NCI-H82 treated with DMSO at 0.1 percent for 48 hours (cell line): ENCODE data around the gene TBCE.
"Not testable (repeated sequence)": the region's sequence is repeated elsewhere in the genome, so short reads cannot be mapped to it uniquely, and the experiment has no call there.

Source experiments
- DNase-seq: peaks from one replicate; lab custom pipeline; 2025; ENCODE audit not compliant: unreplicated experiment; lab: John Stamatoyannopoulos, UW

TBCE gene

DNA sequence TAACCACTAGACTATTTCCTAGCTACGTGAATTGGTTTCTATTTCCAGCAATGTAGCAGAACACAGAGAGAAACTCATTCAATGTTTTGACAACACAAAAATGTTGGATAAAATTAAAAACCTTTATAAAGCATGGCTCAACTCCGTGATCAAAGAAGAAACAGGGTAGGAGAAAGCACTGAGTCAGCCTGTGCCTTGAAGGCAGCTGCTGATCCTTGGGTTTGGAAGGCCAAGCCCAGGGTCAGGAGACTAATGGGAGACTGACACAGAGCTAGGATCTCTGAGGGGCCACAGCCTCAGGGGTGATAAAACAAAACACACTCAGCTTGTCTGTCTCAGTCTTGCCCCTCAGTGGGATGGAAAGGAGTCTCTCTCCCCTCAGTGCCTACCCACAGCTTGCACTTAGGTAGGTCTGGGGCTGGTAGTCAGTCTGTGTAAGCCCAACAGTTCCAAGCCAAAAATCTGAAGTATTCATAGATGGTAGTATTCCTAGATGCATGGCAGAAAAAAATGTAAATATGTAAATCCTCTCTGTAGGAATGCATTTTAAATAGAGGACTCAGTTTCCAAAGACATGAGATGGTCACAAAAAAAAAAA is 83.8 kb downstream of the TBCE start:
- DNase-seq = no peak

- no peak for DNase-seq
These were observed 86.8 kb downstream of the TBCE start for GRCh38 chr1:235454021-235454420.

GRCh38 chr1:235455097-235455496 is 87.9 kb downstream of the TBCE start:
- no peak for DNase-seq

DNA sequence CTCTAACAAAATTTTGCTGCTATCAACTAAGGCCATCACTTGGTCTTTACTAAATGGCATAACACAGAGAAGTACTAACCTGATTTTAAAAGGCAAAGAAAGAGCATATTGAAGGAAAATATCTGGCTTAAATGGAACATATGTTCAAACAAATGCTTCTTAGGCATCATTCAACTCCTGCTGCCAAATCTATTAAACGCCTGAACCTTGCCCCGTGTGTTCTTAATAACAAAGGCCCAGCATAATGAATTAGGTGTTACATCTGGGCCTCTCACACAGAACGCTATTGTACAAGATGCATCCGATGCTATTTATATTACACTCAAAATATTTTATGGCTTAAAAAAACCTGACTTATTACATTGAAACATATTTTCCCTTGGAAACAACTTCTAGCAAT is 88.6 kb downstream of the TBCE start:
- DNase-seq = peak; percentile 22

DNA sequence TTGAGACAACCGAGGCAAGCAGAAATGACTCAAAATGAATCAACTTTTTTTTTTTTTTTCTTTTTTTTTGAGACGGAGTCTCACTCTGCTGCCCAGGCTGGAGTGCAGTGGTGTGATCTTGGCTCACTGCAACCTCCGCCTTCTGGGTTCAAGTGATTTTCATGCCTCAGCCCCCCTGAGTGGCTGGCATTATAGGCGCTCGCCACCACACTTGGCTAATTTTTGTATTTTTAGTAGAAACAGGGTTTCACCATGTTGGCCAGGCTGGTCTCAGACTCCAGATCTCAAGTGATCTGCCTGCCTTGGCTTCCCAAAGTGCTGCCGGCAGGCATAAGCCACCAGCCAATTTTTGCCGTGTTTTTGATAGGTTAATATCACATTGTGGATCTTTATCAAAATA is 90.6 kb downstream of the TBCE start:
- DNase-seq = not testable (repeated sequence)

DNA sequence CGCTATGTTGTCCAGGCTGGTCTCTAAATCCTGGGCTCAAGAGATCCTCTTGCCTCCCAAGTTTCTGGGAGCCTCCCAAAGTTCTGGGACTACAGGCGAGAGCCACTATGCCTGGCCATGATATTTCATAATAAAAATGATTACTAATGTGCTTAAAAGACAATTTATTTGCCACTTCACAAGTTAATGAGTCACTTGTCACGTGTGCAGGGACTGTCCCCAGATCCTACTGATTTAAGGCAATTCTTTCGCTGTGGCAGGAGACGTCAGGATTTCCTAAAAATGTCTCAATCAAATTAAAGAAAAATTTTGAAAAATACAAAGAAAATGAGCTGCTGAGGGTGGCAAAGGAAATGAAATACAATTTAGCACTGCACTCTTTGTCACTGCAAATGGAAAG is 93.5 kb downstream of the TBCE start:
- DNase-seq = no peak

DNA sequence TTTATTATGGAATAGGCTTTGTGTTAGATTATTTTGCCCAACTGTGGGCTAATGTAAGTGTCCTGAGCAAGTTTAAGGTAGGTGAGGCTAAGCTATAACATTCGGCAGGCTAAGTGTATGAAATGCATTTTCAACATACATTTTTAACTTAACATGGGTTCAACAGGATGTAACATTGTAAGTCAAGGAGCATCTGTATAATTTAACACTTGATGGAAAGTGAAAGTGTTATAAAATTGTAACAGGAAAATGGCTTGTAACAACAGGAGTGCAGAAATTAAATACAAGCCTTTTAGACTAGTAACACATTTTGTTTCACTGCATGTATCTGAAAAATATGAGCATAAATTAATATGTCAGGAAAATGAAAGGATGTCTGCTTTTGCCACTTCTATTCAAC is 94.7 kb downstream of the TBCE start:
- no peak for DNase-seq

GRCh38 chr1:235462832-235463231 is 95.6 kb downstream of the TBCE start:
- not testable (repeated sequence) for DNase-seq

DNA sequence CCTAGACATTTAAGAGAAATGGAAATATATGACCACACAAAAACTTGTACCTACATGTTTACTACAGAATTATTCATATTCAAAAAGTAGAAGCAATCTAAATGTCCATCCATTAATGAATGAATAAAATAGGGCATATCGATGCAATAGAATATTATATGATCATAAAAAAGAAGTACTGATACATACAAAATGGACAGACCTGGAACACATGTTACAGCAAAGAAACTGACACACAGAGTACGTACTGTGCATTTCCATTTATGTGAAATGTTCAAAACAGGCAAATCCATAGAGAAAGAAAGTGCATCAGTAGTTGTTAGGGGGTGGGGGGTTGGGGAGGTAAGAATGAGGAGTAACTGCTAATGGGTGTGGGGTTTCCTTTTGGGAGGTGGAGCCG is 97.8 kb downstream of the TBCE start:
- no peak for DNase-seq

DNA sequence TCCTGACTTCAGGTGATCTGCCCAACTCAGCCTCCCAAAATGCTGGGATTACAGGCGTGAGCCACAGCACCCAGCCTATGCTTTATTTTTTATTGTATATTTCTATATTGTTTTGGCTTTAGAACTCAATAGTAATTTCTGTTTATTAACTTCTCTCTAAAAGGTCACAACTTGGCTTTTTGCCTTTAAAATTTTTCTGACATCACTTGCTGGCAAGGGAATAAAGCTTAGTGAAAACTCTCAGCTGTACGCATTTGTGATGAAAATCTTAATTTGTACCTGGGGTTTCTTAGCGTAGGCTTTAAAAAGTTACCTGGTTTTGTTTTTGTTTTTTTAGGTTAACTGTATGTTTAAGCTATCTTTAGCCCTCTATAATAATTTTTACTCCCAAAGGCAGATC is 100.8 kb downstream of the TBCE start:
- DNase-seq = no peak

DNA sequence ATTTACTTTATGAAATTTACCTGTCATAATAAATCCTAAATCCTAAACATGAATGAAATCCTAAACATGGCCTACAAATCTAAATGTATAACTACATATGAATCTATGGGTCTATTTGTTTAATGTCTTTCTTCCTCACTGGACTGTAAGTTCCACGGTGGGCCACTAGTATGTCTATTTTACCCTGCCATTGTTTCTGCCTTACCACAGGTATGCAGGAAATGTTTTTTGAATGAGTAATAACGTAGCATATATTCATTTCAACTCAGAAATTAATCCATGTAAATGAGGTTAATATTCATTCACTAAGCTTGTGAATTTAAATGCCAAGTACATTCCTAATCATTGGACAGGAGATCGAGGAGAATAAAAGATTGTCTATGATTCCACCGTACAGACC is 101.7 kb downstream of the TBCE start:
- no peak for DNase-seq

DNA sequence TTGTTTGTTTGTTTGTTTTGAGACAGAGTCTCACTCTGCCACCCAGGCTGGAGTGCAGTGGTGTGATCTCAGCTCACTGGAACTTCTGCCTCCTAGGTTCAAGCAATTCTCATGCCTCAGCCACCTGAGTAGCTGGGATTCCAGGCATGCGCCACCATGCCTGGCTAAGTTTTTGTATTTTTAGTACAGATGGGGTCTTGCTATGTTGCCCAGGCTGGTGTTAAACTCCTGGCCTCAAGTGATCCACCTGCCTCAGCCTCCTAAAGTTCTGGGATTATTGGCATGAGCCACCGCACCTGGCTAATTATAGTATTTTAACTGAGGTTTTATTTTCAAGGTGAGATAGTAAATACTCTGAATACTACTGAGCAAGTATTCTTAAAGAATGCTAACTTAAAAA is 102.7 kb downstream of the TBCE start:
- not testable (repeated sequence) for DNase-seq

DNA sequence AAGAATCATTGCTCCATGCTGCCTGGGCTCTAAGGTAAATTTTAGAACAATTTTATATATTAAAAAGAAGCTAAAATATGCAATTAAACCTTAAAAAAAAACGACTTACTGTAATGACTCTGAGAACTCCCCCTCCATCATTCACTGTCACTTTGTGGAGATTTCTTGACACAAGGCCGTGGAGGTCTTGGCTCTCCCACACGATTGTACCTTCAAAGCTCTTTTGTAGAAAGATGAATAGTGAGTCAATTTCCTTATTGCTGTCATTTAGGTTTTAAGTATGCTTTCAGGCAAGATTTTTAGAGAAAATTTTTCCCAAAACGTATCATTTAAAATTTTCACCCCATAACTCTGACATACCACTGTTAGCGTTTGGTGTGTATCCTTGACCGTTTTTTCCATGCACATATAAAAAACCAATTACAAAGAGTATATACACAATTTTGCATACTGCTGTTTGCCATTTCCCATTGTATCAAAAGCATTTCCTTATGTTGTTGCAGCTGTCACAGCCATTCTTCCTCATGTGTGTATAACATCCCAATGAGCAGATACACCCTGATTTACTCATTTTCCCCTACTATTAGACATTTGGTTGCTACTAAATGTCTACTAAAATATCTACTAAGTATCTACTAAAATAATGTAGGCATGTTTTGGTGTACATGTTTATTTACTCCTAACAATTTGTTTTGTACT is 103.7 kb downstream of the TBCE start:
- no peak for DNase-seq

- no peak for DNase-seq
These were observed 106.6 kb downstream of the TBCE start for GRCh38 chr1:235473806-235474205.

- no peak for DNase-seq
These were observed 115.9 kb downstream of the TBCE start for GRCh38 chr1:235483090-235483489.

GRCh38 chr1:235485558-235485957 is 118.3 kb downstream of the TBCE start:
- DNase-seq = no peak

GRCh38 chr1:235486321-235486720 is 119.1 kb downstream of the TBCE start:
- no peak for DNase-seq

GRCh38 chr1:235491644-235492043 is 124.4 kb downstream of the TBCE start:
- DNase-seq = no peak

DNA sequence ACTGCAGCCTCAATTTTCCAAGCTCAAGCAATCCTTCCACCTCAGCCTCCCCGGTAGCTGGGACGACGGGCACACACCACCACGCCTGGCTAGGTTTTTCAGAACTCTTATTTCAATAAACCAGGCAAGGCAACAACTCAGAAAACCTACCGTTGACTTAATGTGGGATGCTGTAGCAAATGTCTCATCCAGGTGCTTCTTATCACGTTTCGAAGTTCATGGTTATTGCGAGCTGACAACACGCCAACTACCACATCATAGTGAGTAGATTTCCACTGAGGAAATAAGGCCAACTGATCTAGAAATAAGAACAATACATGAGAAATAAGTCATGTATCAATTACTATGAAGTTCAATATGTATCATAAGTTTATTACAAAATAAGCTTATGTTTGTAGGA is 127.3 kb downstream of the TBCE start:
- DNase-seq = no peak

DNA sequence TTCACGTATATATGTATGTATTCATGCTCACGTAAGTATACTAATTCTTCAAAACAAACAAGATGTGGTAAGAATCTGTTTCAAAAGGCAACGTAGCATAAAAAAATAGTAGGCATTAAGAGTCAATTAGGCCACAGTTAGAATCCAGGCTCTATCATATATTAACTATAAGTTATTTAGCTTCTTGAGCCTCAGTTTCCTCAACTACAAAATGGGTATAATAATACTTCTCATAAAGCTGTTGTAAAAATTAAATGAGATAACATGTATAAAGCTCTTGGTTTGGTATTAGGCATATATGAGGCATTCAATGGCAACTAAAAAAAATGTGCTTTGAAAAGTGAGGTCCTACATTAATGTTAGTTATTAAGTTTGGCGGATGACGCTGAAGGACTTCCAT is 127.8 kb downstream of the TBCE start:
- DNase-seq = no peak

DNA sequence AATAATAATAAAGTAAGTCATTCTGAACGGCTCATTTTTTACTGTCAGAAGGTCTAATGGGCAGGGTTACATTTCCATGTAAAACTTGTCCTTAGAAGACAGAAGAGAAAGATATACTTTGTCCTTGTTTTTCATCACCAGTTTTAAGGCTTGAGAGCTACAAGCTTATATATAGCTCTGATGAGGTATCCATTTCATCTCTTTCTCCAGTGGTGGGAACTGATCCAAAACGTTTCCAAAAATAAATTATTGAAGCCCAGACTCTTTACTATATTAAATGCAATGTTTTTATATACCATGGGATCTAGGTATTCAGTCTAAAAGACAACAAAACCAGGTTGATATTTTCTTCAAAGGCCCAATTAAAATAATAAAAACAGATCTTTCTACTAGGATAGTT is 128.3 kb downstream of the TBCE start:
- no peak for DNase-seq

- DNase-seq = no peak
These were observed 133.8 kb downstream of the TBCE start for GRCh38 chr1:235500971-235501540.
